ENCODE measurements around the gene MAD1L1.
"Not testable (repeated sequence)": the region's sequence is repeated elsewhere in the genome, so short reads cannot be mapped to it uniquely, and the experiment has no call there.

DNA sequence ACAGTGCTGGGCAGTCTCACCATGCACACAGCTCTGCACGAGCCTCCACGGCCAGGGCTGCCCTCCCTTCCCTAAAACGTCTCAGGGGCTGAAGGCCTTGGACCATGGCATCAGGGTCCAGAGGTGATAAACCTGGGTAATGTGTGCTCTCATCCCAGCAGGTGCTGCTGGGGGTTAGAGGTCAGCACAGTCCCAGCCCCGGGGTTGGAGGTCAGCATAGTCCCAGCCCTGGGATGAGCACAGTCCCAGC, 407.2 kb downstream of the MAD1L1 start:
- not testable (repeated sequence) for TF ChIP-seq CTCF (tag by site-specific recombination; IDR thresholded peaks at IDR 0.05)
- TF ChIP-seq, protein P1, sequence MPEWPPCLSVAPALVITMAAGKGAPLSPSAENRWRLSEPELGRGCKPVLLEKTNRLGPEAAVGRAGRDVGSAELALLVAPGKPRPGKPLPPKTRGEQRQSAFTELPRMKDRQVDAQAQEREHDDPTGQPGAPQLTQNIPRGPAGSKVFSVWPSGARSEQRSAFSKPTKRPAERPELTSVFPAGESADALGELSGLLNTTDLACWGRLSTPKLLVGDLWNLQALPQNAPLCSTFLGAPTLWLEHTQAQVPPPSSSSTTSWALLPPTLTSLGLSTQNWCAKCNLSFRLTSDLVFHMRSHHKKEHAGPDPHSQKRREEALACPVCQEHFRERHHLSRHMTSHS (tag by site-specific recombination; IDR thresholded peaks at IDR 0.05) = not testable (repeated sequence)

Data from HEK293 (cell line).